Liver (tissue), 9 donors: ENCODE results near the gene C14orf93. TPM values are rescaled to one million over a fixed set of nuclear protein-coding genes. Genes with fewer than 3 reads are reported as not detected.

Source experiments
- DNase-seq: peaks from one replicate; pipeline ENCODE4 v3.0.0-alpha.2; 2017; ENCODE audit warnings: low spot score
- H3K27ac ChIP-seq, 2 donors: one replicate each; pipeline ENCODE4 v1.7.0; 2013; ENCODE audit warnings: inconsistent platforms in 2 of 2, low read length in 2 of 2, control low read depth in 1 of 2, low read depth in 1 of 2, mild to moderate bottlenecking in 1 of 2
- H3K27me3 ChIP-seq, 4 donors: one replicate each; pipeline versions ENCODE4 v1.6.1 to v1.7.0; 2013; ENCODE audit warnings: low read length in 3 of 4, inconsistent platforms in 1 of 4, mild to moderate bottlenecking in 1 of 4, moderate library complexity in 1 of 4; ENCODE audit not compliant: control insufficient read depth in 4 of 4, insufficient read depth in 4 of 4
- H3K36me3 ChIP-seq, 4 donors: one replicate each; pipeline versions ENCODE4 v1.6.1 to v1.7.0; 2013; ENCODE audit warnings: low read length in 3 of 4, mild to moderate bottlenecking in 3 of 4, low read depth in 1 of 4, moderate library complexity in 1 of 4; ENCODE audit not compliant: control insufficient read depth in 4 of 4, insufficient read depth in 3 of 4
- H3K4me1 ChIP-seq, 4 donors: one replicate each; pipeline versions ENCODE4 v1.6.1 to v1.7.0; 2013; ENCODE audit warnings: low read length in 3 of 4, mild to moderate bottlenecking in 3 of 4, moderate library complexity in 1 of 4; ENCODE audit not compliant: control insufficient read depth in 4 of 4, insufficient read depth in 4 of 4
- H3K4me3 ChIP-seq, 3 donors: one replicate each; pipeline versions ENCODE4 v1.6.1 to v1.7.0; 2013; ENCODE audit warnings: low read length in 3 of 3, control low read depth in 1 of 3, low read depth in 1 of 3, mild to moderate bottlenecking in 1 of 3
- H3K9ac ChIP-seq, 2 donors: one replicate each; pipeline ENCODE4 v1.7.0; 2013; ENCODE audit warnings: low read length in 2 of 2, mild to moderate bottlenecking in 2 of 2, moderate library complexity in 2 of 2, control low read depth in 1 of 2, low read depth in 1 of 2
- H3K9me3 ChIP-seq, 4 donors: one replicate each; pipeline versions ENCODE4 v1.6.1 to v1.7.0; 2013; ENCODE audit warnings: low read length in 3 of 4; ENCODE audit not compliant: control insufficient read depth in 4 of 4
- ATF3 ChIP-seq: IDR thresholded peaks from 2 replicates; pipeline ENCODE4 v1.6.1; 2016; ENCODE audit warnings: antibody characterized with exemption
- CTCF ChIP-seq: fragments of 150-350 bp; IDR thresholded peaks from 2 replicates; pipeline ENCODE4 v1.5.1; 2017; ENCODE audit warnings: improper control_type of control experiment, low read depth, low read length; ENCODE audit not compliant: missing input control
- EGR1 ChIP-seq, 2 donors: IDR thresholded peaks; 2 replicates each; pipeline ENCODE4 v1.6.1; 2016 to 2018; ENCODE audit warnings: antibody characterized with exemption in 2 of 2, low read depth in 2 of 2
- FOXA2 ChIP-seq: IDR thresholded peaks from 2 replicates; pipeline ENCODE4 v1.6.1; 2016; ENCODE audit warnings: antibody characterized with exemption
- GABPA ChIP-seq, 2 donors: IDR thresholded peaks in 1 of 2; conservative IDR thresholded peaks in 1 of 2; 2 replicates each; pipeline ENCODE4 v1.6.1; 2016; ENCODE audit warnings: antibody characterized with exemption in 2 of 2, mild to moderate bottlenecking in 1 of 2, moderate library complexity in 1 of 2
- HNF4A ChIP-seq, 2 donors: conservative IDR thresholded peaks; 2 replicates each; pipeline ENCODE4 v1.6.1; 2016; ENCODE audit warnings: antibody characterized with exemption in 2 of 2, mild to moderate bottlenecking in 2 of 2
- HNF4G ChIP-seq: IDR thresholded peaks from 2 replicates; pipeline ENCODE4 v1.6.1; 2016; ENCODE audit warnings: antibody characterized with exemption
- JUND ChIP-seq, 2 donors: IDR thresholded peaks; 2 replicates each; pipeline ENCODE4 v1.6.1; 2016; ENCODE audit warnings: antibody characterized with exemption in 2 of 2
- MAX ChIP-seq: IDR thresholded peaks from 2 replicates; pipeline ENCODE4 v1.6.1; 2016; ENCODE audit warnings: antibody characterized with exemption
- NR2F2 ChIP-seq: IDR thresholded peaks from 2 replicates; pipeline ENCODE4 v1.6.1; 2016; ENCODE audit warnings: antibody characterized with exemption
- RAD21 ChIP-seq, 2 donors: IDR thresholded peaks; 2 replicates each; pipeline ENCODE4 v1.6.1; 2016; ENCODE audit warnings: antibody characterized with exemption in 2 of 2, mild to moderate bottlenecking in 2 of 2
- REST ChIP-seq: IDR thresholded peaks from 2 replicates; pipeline ENCODE4 v1.6.1; 2016; ENCODE audit warnings: antibody characterized with exemption, mild to moderate bottlenecking
- RXRA ChIP-seq, 2 donors: IDR thresholded peaks; 2 replicates each; pipeline ENCODE4 v1.6.1; 2017 to 2018; ENCODE audit warnings: antibody characterized with exemption in 2 of 2, mild to moderate bottlenecking in 1 of 2
- TAF1 ChIP-seq: conservative IDR thresholded peaks from 2 replicates; pipeline ENCODE4 v1.6.1; 2016; ENCODE audit warnings: antibody characterized with exemption, mild to moderate bottlenecking
- YY1 ChIP-seq: IDR thresholded peaks from 2 replicates; pipeline ENCODE4 v1.6.1; 2016; ENCODE audit warnings: antibody characterized with exemption, mild to moderate bottlenecking
- WGBS: extraction: QIAGEN DNeasy Blood & Tissue Kit; methylation state at CpG from one replicate; pipeline ENCODE4 v1.1.7; 2013; 5-methylcytosine and 5-hydroxymethylcytosine counted together
- polyA plus RNA-seq, 2 donors: library from polyadenylated mRNA; stranded (reverse) in 1 of 2; unstranded in 1 of 2; fragments of 200-250 nt in 1 of 2; fragments of >200 nt in 1 of 2; fragmentation: Nextera tagmentation in 1 of 2; extraction: Ambion mirVana in 1 of 2; gene quantifications; one replicate each; pipeline versions ENCODE4 v1.2.1 to v1.2.3, GENCODE V29; 2013 to 2015
- total RNA-seq, 2 donors: library from RNA; depleted of rRNA; stranded (reverse); fragments of >200 nt; gene quantifications; one replicate each; pipeline ENCODE4 v1.2.3, GENCODE V29; 2014
- donor health status: healthy.
- donor health status: healthy.
- donor health status: healthy.
- donor health status: healthy.
- donor health status: healthy.

Gene C14orf93
- total and polyA plus RNA-seq, 4 donors = 2.1 to 7.1 (median 3.4) TPM

GRCh38 chr14:22939684-22940083 lies 70.3 kb downstream of the C14orf93 start:
- Histone ChIP-seq H3K27ac (no peak overlapping the region), H3K4me3 (no peak overlapping the region), H3K36me3 (peaks cover 0 to 2% (median under 1%) of the 10 kb centered on the region in 4 donors), H3K4me1 (no peaks in the 10 kb centered on the region), H3K9me3 (no peaks in the 10 kb centered on the region), H3K9ac (no peak overlapping the region), H3K27me3 (no peaks in the 10 kb centered on the region)
- WGBS = 97% methylated on average over 4 of the region's 4 CpGs
- TF ChIP-seq ATF3 = no peak
- no peak for TF ChIP-seq YY1
- TF ChIP-seq FOXA2 = no peak
- no peak for TF ChIP-seq CTCF
- no peak for TF ChIP-seq RAD21 (IDR thresholded peaks at IDR 0.05)
- no peak for TF ChIP-seq RXRA (IDR thresholded peaks at IDR 0.05)
- TF ChIP-seq JUND (IDR thresholded peaks at IDR 0.05) = no peak
- no peak for TF ChIP-seq TAF1
- TF ChIP-seq REST = no peak
- no peak for TF ChIP-seq MAX
- TF ChIP-seq GABPA (IDR thresholded peaks at IDR 0.05 in 1 of 2, conservative IDR thresholded peaks at IDR 0.05 in 1 of 2) = no peak
- no peak for TF ChIP-seq EGR1 (IDR thresholded peaks at IDR 0.05; ENCODE audit: low read depth in 2 of 2)
- no peak for TF ChIP-seq NR2F2
- no peak for TF ChIP-seq HNF4G
- no peak for TF ChIP-seq HNF4A (conservative IDR thresholded peaks at IDR 0.05)
- DNase-seq = no peak

Other genes starting within 250 kb of the C14orf93 start
- 10 to 100 TPM; 59.3 to 64.2 TPM for gene OXA1L, start 243.5 kb downstream of the C14orf93 start, total RNA-seq
- 100 to 1,000 TPM in 1 of 2 donors, 10 to 100 TPM in 1; 53.6 to 106 TPM for gene OXA1L, start 243.5 kb downstream of the C14orf93 start, polyA plus RNA-seq
- gene SLC7A7, start 194.7 kb downstream of the C14orf93 start, total RNA-seq = 10 to 100 TPM in 1 of 2 donors, 1 to 10 TPM in 1; 9.2 to 14.3 TPM
- 1 to 10 TPM; 2.8 to 8.3 TPM for gene SLC7A7, start 194.7 kb downstream of the C14orf93 start, polyA plus RNA-seq
- 10 to 100 TPM in 1 of 2 donors, 1 to 10 TPM in 1; 9.1 to 19.1 TPM for gene MRPL52, start 180.3 kb downstream of the C14orf93 start, total RNA-seq
- 100 to 1,000 TPM in 1 of 2 donors, 10 to 100 TPM in 1; 54.1 to 142 TPM for gene MRPL52, start 180.3 kb downstream of the C14orf93 start, polyA plus RNA-seq
- 1 to 10 TPM; 7.6 to 8.4 TPM for gene MMP14, start 173.6 kb downstream of the C14orf93 start, total RNA-seq
- gene MMP14, start 173.6 kb downstream of the C14orf93 start, polyA plus RNA-seq = 10 to 100 TPM in 1 of 2 donors, under 1 TPM in 1; 0.86 to 10.6 TPM
- 10 to 100 TPM; 30.0 to 32.6 TPM for gene LRP10, start 138.4 kb downstream of the C14orf93 start, total RNA-seq
- 10 to 100 TPM; 19.5 to 61.7 TPM for gene LRP10, start 138.4 kb downstream of the C14orf93 start, polyA plus RNA-seq
- gene REM2, start 126.9 kb downstream of the C14orf93 start, total RNA-seq = under 1 TPM; 0.08 to 0.14 TPM
- under 1 TPM in 1 of 2 donors, not detected in 1; 0.11 TPM for gene REM2, start 126.9 kb downstream of the C14orf93 start, polyA plus RNA-seq
- gene RBM23, start 91.0 kb downstream of the C14orf93 start, total RNA-seq = 100 to 1,000 TPM in 1 of 2 donors, 10 to 100 TPM in 1; 36.7 to 242 TPM
- gene RBM23, start 91.0 kb downstream of the C14orf93 start, polyA plus RNA-seq = 10 to 100 TPM; 22.3 to 26.0 TPM
- gene PRMT5, start 80.8 kb downstream of the C14orf93 start, total RNA-seq = 10 to 100 TPM; 26.2 to 27.5 TPM
- 10 to 100 TPM; 14.1 to 28.2 TPM for gene PRMT5, start 80.8 kb downstream of the C14orf93 start, polyA plus RNA-seq
- 10 to 100 TPM; 11.9 to 32.8 TPM for gene HAUS4, start 53.1 kb downstream of the C14orf93 start, total RNA-seq
- gene HAUS4, start 53.1 kb downstream of the C14orf93 start, polyA plus RNA-seq = 1 to 10 TPM; 5.8 to 7.9 TPM
- 10 to 100 TPM; 15.9 to 34.9 TPM for gene AJUBA, start 27.6 kb downstream of the C14orf93 start, total RNA-seq
- 10 to 100 TPM; 15.5 to 23.4 TPM for gene AJUBA, start 27.6 kb downstream of the C14orf93 start, polyA plus RNA-seq
- 10 to 100 TPM; 74.0 to 88.2 TPM for gene PSMB5, start 24.8 kb upstream of the C14orf93 start, total RNA-seq
- 100 to 1,000 TPM; 102 to 152 TPM for gene PSMB5, start 24.8 kb upstream of the C14orf93 start, polyA plus RNA-seq
- not detected for gene PSMB11, start 32.1 kb upstream of the C14orf93 start, total RNA-seq
- not detected for gene PSMB11, start 32.1 kb upstream of the C14orf93 start, polyA plus RNA-seq
- gene CDH24, start 47.4 kb upstream of the C14orf93 start, total RNA-seq = under 1 TPM; 0.23 to 0.50 TPM
- gene CDH24, start 47.4 kb upstream of the C14orf93 start, polyA plus RNA-seq = under 1 TPM in 1 of 2 donors, not detected in 1; 0.38 TPM
- 10 to 100 TPM; 49.3 to 50.6 TPM for gene ACIN1, start 85.0 kb upstream of the C14orf93 start, total RNA-seq
- 10 to 100 TPM in 1 of 2 donors, 1 to 10 TPM in 1; 8.1 to 24.9 TPM for gene ACIN1, start 85.0 kb upstream of the C14orf93 start, polyA plus RNA-seq
- 10 to 100 TPM in 1 of 2 donors, 1 to 10 TPM in 1; 9.0 to 16.1 TPM for gene C14orf119, start 85.4 kb upstream of the C14orf93 start, total RNA-seq
- gene C14orf119, start 85.4 kb upstream of the C14orf93 start, polyA plus RNA-seq = 10 to 100 TPM; 19.3 to 27.1 TPM
- not detected for gene CIROP, start 94.8 kb upstream of the C14orf93 start, total RNA-seq
- not detected for gene CIROP, start 94.8 kb upstream of the C14orf93 start, polyA plus RNA-seq
- gene CEBPE, start 109.1 kb upstream of the C14orf93 start, total RNA-seq = 1 to 10 TPM in 1 of 2 donors, under 1 TPM in 1; 0.08 to 4.4 TPM
- under 1 TPM in 1 of 2 donors, not detected in 1; 0.16 TPM for gene CEBPE, start 109.1 kb upstream of the C14orf93 start, polyA plus RNA-seq
- 1 to 10 TPM; 4.5 to 9.8 TPM for gene SLC7A8, start 173.5 kb upstream of the C14orf93 start, total RNA-seq
- gene SLC7A8, start 173.5 kb upstream of the C14orf93 start, polyA plus RNA-seq = 1 to 10 TPM; 2.6 to 6.2 TPM
- under 1 TPM; 0.17 to 0.51 TPM for gene RNF212B, start 227.8 kb upstream of the C14orf93 start, total RNA-seq
- gene RNF212B, start 227.8 kb upstream of the C14orf93 start, polyA plus RNA-seq = under 1 TPM in 1 of 2 donors, not detected in 1; 0.06 TPM